DMS 273 (cell line): ENCODE data around the gene CSRP3.
"Not testable (repeated sequence)": the region's sequence is repeated elsewhere in the genome, so short reads cannot be mapped to it uniquely, and the experiment has no call there.

ENCODE experiments used
- DNase-seq: peaks from one replicate; lab custom pipeline; 2025; ENCODE audit not compliant: unreplicated experiment; lab: John Stamatoyannopoulos, UW

Gene CSRP3

GRCh38 chr11:19136884-19137283, 64.9 kb downstream of the CSRP3 start:
- DNase-seq, result not testable (repeated sequence)

GRCh38 chr11:19134004-19134403, 67.8 kb downstream of the CSRP3 start:
- no peak for DNase-seq
